ENCODE results near the gene LDLRAD2. TPM values are rescaled to one million over a fixed set of nuclear protein-coding genes. Genes with fewer than 3 reads are reported as not detected.

LDLRAD2 gene
- total RNA-seq, 4 donors from 2014 or later, result not detected

GRCh38 chr1:21795075-21795474 lies 17.0 kb upstream of the LDLRAD2 start:
- no peaks in the 10 kb centered on the region for H3K27me3 ChIP-seq
- no peaks in the 10 kb centered on the region for H3K36me3 ChIP-seq
- H3K9me3 ChIP-seq, result no peaks in the 10 kb centered on the region
- TF ChIP-seq POLR2A (IDR thresholded peaks at IDR 0.05) (no peak), CTCF (IDR thresholded peaks at IDR 0.05 in 4 of 5, conservative IDR thresholded peaks at IDR 0.05 in 1 of 5) (no peak)
- no peak for DNase-seq
- no peak for ATAC-seq
- no peaks in the 10 kb centered on the region for H3K4me1 ChIP-seq
- intact Hi-C loops (cut with DNase I; ENCODE audit: low total_unique reads) (no loop called here), in situ Hi-C loops (cut with MboI; ENCODE audit: low sequenced_read_pairs in 4 of 4) (no loop called here)
- no peak overlapping the region for H3K27ac ChIP-seq
- no peak overlapping the region for H3K4me3 ChIP-seq

GRCh38 chr1:21799730-21800129 lies 12.3 kb upstream of the LDLRAD2 start:
- intact Hi-C loops (cut with DNase I; ENCODE audit: low total_unique reads), result no loop called here
- DNase-seq, result no peak
- H3K4me1 ChIP-seq, result no peaks in the 10 kb centered on the region
- TF ChIP-seq CTCF (IDR thresholded peaks at IDR 0.05 in 4 of 5, conservative IDR thresholded peaks at IDR 0.05 in 1 of 5), result no peak
- TF ChIP-seq POLR2A (IDR thresholded peaks at IDR 0.05), result no peak
- H3K27ac ChIP-seq, result no peak overlapping the region
- no peak overlapping the region for H3K4me3 ChIP-seq
- in situ Hi-C loops (cut with MboI; ENCODE audit: low sequenced_read_pairs in 4 of 4), result no loop called here
- ATAC-seq, result no peak
- H3K36me3 ChIP-seq, result no peaks in the 10 kb centered on the region
- H3K9me3 ChIP-seq, result no peaks in the 10 kb centered on the region
- no peaks in the 10 kb centered on the region for H3K27me3 ChIP-seq

- no peaks in the 10 kb centered on the region for H3K4me1 ChIP-seq
- no peak for DNase-seq
- TF ChIP-seq POLR2A (IDR thresholded peaks at IDR 0.05), result no peak
- TF ChIP-seq CTCF (IDR thresholded peaks at IDR 0.05 in 4 of 5, conservative IDR thresholded peaks at IDR 0.05 in 1 of 5), result no peak
- H3K9me3 ChIP-seq, result no peaks in the 10 kb centered on the region
- no peak for ATAC-seq
- intact Hi-C loops (cut with DNase I; ENCODE audit: low total_unique reads) (no loop called here), in situ Hi-C loops (cut with MboI; ENCODE audit: low sequenced_read_pairs in 4 of 4) (no loop called here)
- no peak overlapping the region for H3K27ac ChIP-seq
- H3K4me3 ChIP-seq, result no peak overlapping the region
- no peaks in the 10 kb centered on the region for H3K27me3 ChIP-seq
- no peaks in the 10 kb centered on the region for H3K36me3 ChIP-seq
These were observed 11.0 kb upstream of the LDLRAD2 start for GRCh38 chr1:21801100-21801499.

GRCh38 chr1:21804536-21804935 lies 7.5 kb upstream of the LDLRAD2 start:
- TF ChIP-seq POLR2A (IDR thresholded peaks at IDR 0.05) (no peak), CTCF (IDR thresholded peaks at IDR 0.05 in 4 of 5, conservative IDR thresholded peaks at IDR 0.05 in 1 of 5) (no peak)
- H3K4me1 ChIP-seq, result no peaks in the 10 kb centered on the region
- no peaks in the 10 kb centered on the region for H3K27me3 ChIP-seq
- no peaks in the 10 kb centered on the region for H3K36me3 ChIP-seq
- no peak overlapping the region for H3K27ac ChIP-seq
- H3K4me3 ChIP-seq, result no peak overlapping the region
- in situ Hi-C loops (cut with MboI; ENCODE audit: low sequenced_read_pairs in 4 of 4), result no loop called here
- intact Hi-C loops (cut with DNase I; ENCODE audit: low total_unique reads), result no loop called here
- DNase-seq (no peak), ATAC-seq (no peak)
- H3K9me3 ChIP-seq, result no peaks in the 10 kb centered on the region

- intact Hi-C loops (cut with DNase I; ENCODE audit: low total_unique reads), result no loop called here
- no peaks in the 10 kb centered on the region for H3K9me3 ChIP-seq
- no peak for ATAC-seq
- H3K4me3 ChIP-seq, result no peak overlapping the region
- H3K36me3 ChIP-seq, result no peaks in the 10 kb centered on the region
- in situ Hi-C loops (cut with MboI; ENCODE audit: low sequenced_read_pairs in 4 of 4), result no loop called here
- no peak for DNase-seq
- no peak overlapping the region for H3K27ac ChIP-seq
- TF ChIP-seq POLR2A (IDR thresholded peaks at IDR 0.05), result no peak
- no peak for TF ChIP-seq CTCF (IDR thresholded peaks at IDR 0.05 in 4 of 5, conservative IDR thresholded peaks at IDR 0.05 in 1 of 5)
- H3K4me1 ChIP-seq, result no peaks in the 10 kb centered on the region
- H3K27me3 ChIP-seq, result peaks cover 9 to 22% (median 10%) of the 10 kb centered on the region in 3 donors
These were observed 1.5 kb downstream of the LDLRAD2 start for GRCh38 chr1:21813542-21813941.

Data from gastrocnemius medialis (tissue), 4 donors.